Ramos (cell line): ENCODE measurements around the gene OR10H4.
"Not testable (repeated sequence)": the region's sequence is repeated elsewhere in the genome, so short reads cannot be mapped to it uniquely, and the experiment has no call there.

Experiments
- in situ Hi-C: fragments of 300-500 bp; cut with MboI; formaldehyde crosslinking; loops from one replicate; pipeline ENCODE4 v1.14.3; 2022; ENCODE audit warnings: low sequenced_read_pairs; ENCODE audit not compliant: unreplicated experiment

The OR10H4 gene, protein sequence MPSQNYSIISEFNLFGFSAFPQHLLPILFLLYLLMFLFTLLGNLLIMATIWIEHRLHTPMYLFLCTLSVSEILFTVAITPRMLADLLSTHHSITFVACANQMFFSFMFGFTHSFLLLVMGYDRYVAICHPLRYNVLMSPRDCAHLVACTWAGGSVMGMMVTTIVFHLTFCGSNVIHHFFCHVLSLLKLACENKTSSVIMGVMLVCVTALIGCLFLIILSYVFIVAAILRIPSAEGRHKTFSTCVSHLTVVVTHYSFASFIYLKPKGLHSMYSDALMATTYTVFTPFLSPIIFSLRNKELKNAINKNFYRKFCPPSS

DNA sequence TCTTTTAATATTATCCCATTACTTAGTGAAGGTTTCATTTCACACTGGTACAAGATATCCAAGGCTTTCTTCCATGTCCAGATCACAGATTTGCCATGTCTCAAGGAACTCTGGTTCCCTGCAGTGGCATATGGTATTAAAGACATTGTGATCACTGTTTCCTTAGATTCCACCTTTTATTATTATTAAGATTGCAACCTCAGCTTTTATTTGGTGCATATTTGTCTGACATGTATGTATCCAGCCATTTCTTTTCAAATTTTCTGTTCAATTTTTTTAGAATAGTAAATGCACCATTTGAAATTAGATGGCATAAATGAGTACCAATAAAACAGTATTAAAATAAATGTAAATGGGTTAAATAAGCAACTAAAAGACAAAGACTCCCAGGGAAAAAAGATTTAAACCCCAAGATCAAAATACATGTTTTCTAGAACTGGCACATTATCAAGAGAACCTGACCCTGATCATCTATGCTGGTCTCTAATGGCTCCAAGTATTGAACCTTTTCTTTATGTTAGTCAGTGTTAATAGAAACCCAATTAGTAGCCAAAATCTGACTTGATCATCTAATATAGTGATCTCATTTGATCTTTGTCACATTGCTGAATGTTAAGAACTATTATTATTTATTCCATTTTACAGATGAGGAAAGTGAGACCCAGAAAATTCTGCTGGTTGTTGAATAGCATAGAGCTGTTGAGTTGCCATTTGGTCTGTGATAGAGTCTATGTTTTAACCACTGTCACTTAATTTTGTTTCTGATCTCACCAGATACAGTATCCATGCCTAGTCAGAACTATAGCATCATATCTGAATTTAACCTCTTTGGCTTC is at the start of gene OR10H4:
Gene OR10H4, plus strand, starts transcription at position 786 of the 836 bp plus-strand sequence. Its CDS starts 0 bp downstream, at position 786.
- in situ Hi-C loops, result no loop called here

DNA sequence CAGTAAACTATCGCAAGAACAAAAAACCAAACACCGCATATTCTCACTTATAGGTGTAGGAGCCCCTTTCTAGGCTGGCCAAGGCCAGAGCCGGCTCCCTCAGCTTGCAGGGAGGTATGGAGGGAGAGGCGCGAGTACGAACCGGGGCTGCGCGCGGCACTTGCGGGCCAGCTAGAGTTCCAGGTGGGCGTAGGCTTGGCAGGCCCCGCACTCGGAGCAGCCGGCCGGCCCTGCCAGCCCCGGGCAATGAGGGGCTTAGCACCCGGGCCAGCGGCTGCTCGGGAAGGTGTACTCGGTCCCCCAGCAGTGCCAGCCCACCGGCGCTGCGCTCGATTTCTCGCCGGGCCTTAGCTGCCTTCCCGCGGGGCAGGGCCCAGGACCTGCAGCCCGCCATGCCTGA is 49.2 kb upstream of the OR10H4 start:
- in situ Hi-C loops, result not testable (repeated sequence)

- in situ Hi-C loops, result not testable (repeated sequence)
Observed at GRCh38 chr19:15900032-15900431, 48.8 kb upstream of the OR10H4 start.

GRCh38 chr19:15900504-15900903 is 48.3 kb upstream of the OR10H4 start:
- in situ Hi-C loops, result no loop called here

DNA sequence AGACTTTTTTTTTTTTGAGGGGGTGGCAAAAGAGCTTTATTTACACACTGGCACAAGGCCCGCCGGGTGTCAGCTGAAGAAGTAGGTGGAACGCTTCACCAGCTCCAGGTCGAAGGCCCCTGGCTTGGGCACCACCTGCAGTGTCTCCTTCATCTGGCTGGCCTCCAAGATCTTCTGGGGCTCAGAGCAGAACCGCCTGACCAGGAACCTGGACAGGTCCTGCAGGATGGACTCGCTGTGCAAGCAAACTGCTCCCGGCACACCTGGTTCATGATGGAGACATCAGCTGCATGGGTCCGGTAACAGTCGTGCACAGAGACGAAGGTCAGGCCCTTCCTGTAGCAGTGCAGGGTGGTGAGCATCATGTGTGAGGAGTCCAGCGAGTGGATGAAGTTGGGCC is 46.6 kb upstream of the OR10H4 start:
- in situ Hi-C loops, result no loop called here

GRCh38 chr19:15902898-15903297 is 45.9 kb upstream of the OR10H4 start:
- in situ Hi-C loops, result not testable (repeated sequence)

GRCh38 chr19:15905026-15905425 is 43.8 kb upstream of the OR10H4 start:
- in situ Hi-C loops, result no loop called here

- in situ Hi-C loops, result no loop called here
Observed at GRCh38 chr19:15911599-15912235, 37.1 kb upstream of the OR10H4 start.

DNA sequence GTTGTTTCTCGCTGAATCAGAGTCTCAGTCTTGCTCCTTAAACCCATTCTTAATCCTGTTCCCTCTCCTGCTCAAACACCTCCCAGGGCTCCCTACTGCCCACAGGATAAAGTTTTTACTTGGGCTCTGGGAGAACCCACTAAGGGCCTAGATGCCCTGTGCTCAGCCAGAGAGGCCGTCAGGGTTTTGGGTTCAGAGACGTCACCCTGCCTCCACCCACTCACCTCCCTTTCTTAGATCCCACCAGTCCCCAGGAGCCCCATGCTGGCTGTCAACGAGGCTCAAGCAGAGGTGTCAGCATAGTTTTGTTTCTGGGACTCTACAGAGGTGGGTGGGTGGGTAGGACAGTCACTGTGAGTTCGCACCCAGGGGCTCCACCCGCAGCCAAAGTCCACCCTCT is 35.4 kb upstream of the OR10H4 start:
- in situ Hi-C loops, result no loop called here

DNA sequence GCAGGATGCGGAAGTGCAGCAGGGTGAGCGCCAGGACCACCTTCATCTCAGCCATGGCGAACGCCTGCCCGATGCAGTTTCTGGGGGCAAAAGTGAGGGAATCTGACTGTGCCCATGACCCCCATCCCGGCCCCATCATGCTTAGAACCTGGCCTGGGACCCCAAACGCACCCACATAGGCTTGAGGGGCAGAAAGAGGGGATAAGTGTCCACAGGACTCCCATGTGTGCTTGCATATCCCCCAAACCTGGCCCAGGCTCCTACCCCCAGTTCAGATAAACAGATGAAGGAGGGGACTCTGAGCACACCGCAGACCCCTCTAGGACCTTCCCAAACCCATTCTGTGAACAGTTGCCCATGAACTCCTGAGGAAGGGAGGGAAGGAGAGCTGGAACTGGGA is 35.0 kb upstream of the OR10H4 start:
- in situ Hi-C loops, result no loop called here

DNA sequence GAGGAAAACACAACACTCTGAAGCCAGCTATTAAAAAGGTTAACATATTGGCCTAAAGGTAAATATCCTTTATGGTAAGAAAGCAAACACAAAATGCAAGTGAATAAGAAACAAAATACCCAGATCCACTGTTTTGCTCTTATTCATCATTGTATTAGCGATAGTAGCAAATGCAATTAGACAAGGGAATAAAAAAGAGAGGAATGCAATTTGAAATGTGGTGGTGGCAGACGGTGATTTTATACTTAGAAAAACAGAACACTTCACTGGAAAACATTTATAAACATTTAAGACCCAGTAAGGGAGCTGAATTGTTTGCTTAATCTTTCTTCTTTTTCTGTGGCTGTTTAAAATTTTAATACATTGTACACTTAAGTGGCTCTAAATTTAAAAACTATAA is 33.7 kb upstream of the OR10H4 start:
- in situ Hi-C loops, result no loop called here

GRCh38 chr19:15919243-15919642 is 29.6 kb upstream of the OR10H4 start:
- in situ Hi-C loops, result no loop called here

- in situ Hi-C loops, result no loop called here
Observed at GRCh38 chr19:15922021-15922420, 26.8 kb upstream of the OR10H4 start.

DNA sequence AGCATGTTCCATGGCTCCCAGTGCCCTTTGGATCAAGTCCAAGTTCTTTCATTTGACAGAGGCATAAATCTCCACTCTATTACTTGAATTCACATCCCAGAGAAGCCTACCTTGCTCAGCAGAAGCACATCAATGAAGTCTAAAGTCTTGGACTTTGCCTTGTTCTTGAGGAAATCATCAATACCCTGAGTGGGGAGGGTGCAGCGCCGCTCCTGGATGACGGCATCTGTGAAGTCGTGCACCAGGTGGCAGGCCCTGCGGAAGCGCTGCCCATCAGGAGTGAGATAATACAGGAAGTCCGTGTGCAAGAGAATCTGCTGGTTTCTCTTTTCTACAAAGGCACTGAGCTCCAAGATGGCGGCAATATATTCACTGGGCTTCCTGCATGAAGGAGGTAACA is 25.1 kb upstream of the OR10H4 start:
- in situ Hi-C loops, result no loop called here

GRCh38 chr19:15926484-15926883 is 22.3 kb upstream of the OR10H4 start:
- in situ Hi-C loops, result no loop called here

DNA sequence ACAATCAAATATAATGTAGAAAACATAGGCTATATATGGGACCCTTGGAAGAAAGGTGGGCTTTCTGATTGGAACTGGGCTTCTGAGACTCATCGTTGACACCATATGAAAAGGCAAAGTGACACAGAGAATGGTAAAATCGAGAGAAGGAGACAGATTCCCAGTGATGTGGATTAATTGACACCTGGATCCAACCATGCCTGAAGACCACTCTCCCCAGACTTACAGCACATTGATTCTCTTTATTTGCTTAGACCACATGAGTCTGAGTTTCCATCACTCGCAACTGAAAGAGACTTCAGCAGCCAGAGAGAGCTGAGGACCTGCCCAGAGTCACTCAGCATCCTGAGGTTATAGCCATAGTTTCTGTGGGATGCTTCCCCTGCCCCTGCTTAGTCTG is 20.5 kb upstream of the OR10H4 start:
- in situ Hi-C loops, result no loop called here

GRCh38 chr19:15933761-15934331 is 15.0 kb upstream of the OR10H4 start:
- in situ Hi-C loops, result not testable (repeated sequence)

DNA sequence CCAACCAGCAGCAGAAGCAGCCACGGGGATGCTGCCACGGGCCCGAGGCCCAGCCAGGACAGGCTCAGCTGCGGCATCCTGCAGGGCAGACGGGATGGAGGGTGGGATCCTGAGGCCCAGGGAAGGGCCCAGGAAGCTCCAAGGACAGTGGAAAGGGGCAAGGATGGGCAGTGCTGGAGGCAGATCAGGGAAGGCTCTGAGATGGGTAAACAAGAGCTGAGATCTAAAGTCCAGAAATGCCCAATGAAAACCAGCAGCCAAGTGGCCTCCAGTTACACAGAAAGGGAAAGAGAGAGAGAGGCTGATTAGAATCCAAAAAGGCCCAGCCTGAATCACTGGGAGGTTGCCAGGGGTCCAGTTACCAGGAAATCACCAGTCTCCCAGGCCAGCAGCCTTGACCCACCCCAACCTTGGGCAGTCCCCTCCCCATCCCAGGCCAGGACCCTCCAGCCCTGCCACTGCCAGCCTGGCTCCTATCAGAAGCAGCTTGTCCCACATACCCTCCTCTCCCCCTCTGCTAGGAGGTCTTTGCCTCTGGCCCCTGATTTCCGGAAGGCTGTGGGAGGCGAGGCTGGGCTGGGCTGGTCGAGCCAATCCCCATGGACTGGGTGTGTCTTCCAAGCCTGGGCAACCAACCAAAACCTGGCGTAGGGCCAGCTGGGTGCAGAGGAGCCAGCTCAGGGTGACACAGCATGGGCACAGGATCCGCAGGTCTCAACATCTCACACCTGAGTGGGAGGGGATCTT is 14.3 kb upstream of the OR10H4 start, which contains the start of gene CYP4F11:
Gene CYP4F11, minus strand, starts transcription at position 198 of the 747 bp plus-strand sequence. Its CDS starts 121 bp downstream, at position 77.
- in situ Hi-C loops, result no loop called here

- in situ Hi-C loops, result no loop called here
Observed at GRCh38 chr19:15935167-15935702, 13.6 kb upstream of the OR10H4 start.

- in situ Hi-C loops, result no loop called here
Observed at GRCh38 chr19:15936173-15936572, 12.6 kb upstream of the OR10H4 start.
